AG04450 (cell line): ENCODE measurements around the gene SOBP. TPM values are rescaled to one million over a fixed set of nuclear protein-coding genes. Genes with fewer than 3 reads are reported as not detected.

Experiments
- CTCF ChIA-PET: fragments of 300-600, 350-600 bp; formaldehyde crosslinking; extraction: SDS; loops from one replicate; lab custom pipeline; 2022; ENCODE audit warnings: antibody characterized with exemption, inconsistent platforms; lab: Charles Lee
- POLR2A ChIA-PET: fragments of 350-600 bp; formaldehyde crosslinking; extraction: SDS; loops from one replicate; lab custom pipeline; 2021; ENCODE audit warnings: antibody characterized with exemption, inconsistent platforms; lab: Yijun Ruan, JAX
- DNase-seq: peaks from one replicate; pipeline ENCODE4 v3.0.0-alpha.2; 2011; ENCODE audit warnings: low read depth, low spot score
- H3K27ac ChIP-seq: one replicate; pipeline ENCODE4 v1.5.1; 2012; ENCODE audit warnings: low read depth, low read length, control low read depth
- H3K27me3 ChIP-seq: one replicate; pipeline ENCODE4 v1.6.0; 2012; ENCODE audit warnings: low read length; ENCODE audit not compliant: control insufficient read depth, insufficient read depth
- H3K4me3 ChIP-seq: 2 replicates; pipeline ENCODE4 v1.5.1; 2011; ENCODE audit warnings: mild to moderate bottlenecking, low read depth, low read length, control low read depth
- H3K9me3 ChIP-seq: 2 replicates; pipeline ENCODE4 v1.5.1; 2012; ENCODE audit warnings: low read length; ENCODE audit not compliant: control insufficient read depth, insufficient read depth
- polyA plus RNA-seq: library from polyadenylated mRNA; depleted of rRNA; stranded (reverse); fragments of >200 nt; gene quantifications from 2 replicates; pipeline ENCODE4 v1.2.3, GENCODE V29; 2011
- TF ChIP-seq, protein P1 (sequence below): IDR thresholded peaks from 2 replicates; pipeline ENCODE4 v1.5.1; 2011; ENCODE audit warnings: low read depth, low read length, control low read depth, inconsistent platforms

The SOBP gene
- polyA plus RNA-seq, 1 experiment = 0.76 TPM

DNA sequence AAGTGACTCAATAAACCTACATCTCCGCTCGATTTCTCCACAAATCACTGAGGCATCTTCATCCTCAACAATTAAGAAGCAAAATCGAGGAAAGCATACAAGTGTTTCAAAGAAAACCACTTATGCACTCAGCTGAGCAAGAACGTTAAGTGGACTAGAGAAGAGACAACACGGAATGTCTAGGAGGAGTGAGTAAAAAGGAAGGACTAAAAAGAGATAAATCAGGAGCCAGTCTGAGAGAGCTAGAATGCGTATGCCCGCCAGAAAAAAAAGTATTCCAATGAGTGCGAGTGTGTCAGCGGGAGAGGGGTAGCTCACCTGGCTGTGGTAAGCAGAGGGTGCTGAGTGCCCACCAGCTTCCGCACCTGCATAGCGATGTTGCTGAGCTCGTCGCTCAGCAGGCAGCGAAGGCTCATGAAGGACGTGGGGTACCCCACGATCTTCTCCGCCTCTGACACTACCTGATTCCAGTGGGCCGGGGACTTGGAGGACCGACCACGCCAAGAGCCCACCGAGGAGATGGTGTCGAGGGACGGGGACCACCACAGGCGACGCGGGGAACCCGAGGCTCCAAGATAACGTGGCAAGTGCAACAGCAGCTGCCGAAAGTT is 31.1 kb upstream of the SOBP start:
- POLR2A ChIA-PET = interaction anchor here (0.6 to 1.8 kb wide), 11 partner anchors 9 to 323 kb away, joined by 3 to 10 read pairs (median 4); no protein-coding TSS in a partner anchor
- no peak for DNase-seq
- peaks cover 4% of the 10 kb centered on the region; the same call in 1 of the 2 replicates for H3K9me3 ChIP-seq

DNA sequence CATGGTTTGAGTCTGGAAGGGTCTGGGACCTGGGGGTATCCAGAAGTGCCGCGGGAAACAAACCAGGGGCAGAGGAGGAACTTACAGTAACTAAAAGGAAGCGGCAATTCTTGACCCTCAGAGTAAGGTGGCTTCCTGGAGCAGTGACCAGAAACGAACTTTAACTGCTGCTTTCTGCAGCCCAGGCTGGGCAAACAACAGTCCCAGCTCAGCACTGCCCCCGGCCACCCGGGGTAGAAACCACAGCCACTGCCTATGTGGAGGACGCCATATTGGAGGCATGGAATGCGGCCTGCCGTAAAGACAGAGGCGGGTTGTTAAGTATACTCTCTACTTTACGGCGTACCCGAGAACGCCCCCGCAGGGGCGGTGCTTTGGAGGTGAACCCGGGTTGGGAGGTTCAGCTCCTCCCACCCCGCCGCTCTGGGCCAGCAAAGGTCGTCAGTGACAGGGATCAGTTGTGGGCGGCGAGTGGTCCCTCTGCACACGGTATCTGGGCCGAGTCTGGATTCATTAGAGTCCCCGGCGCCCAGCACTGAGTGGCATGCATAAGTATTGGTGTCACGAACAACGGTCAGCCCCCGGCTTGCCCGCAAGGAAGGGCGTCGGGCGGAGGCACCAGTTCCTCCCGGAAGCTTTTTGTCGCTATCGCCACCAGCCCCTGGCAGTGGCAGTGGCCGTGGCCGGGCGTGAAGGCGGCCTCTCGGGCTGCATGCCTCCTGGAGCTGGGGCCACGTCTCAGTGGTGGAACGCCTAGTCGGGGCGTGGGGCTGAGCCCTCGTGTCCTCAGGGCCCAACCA is 30.4 kb upstream of the SOBP start, which contains the start of gene PDSS2:
Gene PDSS2, minus strand, starts transcription at position 282 of the 800 bp plus-strand sequence. Its CDS starts 279 bp downstream, at position 3.
- peak; percentile 87 for DNase-seq
- ChIA-PET POLR2A (interaction anchor here (0.6 to 1.8 kb wide), 10 partner anchors 9 to 323 kb away, joined by 3 to 10 read pairs (median 4); no protein-coding TSS in a partner anchor), CTCF (interaction anchor here (0.6 to 2.9 kb wide), 15 partner anchors 9 to 389 kb away, joined by 3 to 27 read pairs (median 5); no protein-coding TSS in a partner anchor)
- Histone ChIP-seq H3K9me3 (peaks cover 4% of the 10 kb centered on the region; the same call in 1 of the 2 replicates), H3K27me3 (no peaks in the 10 kb centered on the region), H3K4me3 (peak within 1 kb of the TSS; percentile 93), H3K27ac (peak within 1 kb of the TSS; percentile 80)
- TF ChIP-seq, protein P1, sequence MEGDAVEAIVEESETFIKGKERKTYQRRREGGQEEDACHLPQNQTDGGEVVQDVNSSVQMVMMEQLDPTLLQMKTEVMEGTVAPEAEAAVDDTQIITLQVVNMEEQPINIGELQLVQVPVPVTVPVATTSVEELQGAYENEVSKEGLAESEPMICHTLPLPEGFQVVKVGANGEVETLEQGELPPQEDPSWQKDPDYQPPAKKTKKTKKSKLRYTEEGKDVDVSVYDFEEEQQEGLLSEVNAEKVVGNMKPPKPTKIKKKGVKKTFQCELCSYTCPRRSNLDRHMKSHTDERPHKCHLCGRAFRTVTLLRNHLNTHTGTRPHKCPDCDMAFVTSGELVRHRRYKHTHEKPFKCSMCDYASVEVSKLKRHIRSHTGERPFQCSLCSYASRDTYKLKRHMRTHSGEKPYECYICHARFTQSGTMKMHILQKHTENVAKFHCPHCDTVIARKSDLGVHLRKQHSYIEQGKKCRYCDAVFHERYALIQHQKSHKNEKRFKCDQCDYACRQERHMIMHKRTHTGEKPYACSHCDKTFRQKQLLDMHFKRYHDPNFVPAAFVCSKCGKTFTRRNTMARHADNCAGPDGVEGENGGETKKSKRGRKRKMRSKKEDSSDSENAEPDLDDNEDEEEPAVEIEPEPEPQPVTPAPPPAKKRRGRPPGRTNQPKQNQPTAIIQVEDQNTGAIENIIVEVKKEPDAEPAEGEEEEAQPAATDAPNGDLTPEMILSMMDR = peak; percentile 67

More for the DNA sequence above, 31.1 kb upstream of the SOBP start:
- Histone ChIP-seq H3K27ac (peak overlapping the region; percentile 80), H3K4me3 (peak overlapping the region; percentile 93), H3K27me3 (no peaks in the 10 kb centered on the region)
- TF ChIP-seq, protein P1 = no peak
- CTCF ChIA-PET = interaction anchor here (0.6 to 2.9 kb wide), 14 partner anchors 9 to 443 kb away, joined by 3 to 27 read pairs (median 4); no protein-coding TSS in a partner anchor

DNA sequence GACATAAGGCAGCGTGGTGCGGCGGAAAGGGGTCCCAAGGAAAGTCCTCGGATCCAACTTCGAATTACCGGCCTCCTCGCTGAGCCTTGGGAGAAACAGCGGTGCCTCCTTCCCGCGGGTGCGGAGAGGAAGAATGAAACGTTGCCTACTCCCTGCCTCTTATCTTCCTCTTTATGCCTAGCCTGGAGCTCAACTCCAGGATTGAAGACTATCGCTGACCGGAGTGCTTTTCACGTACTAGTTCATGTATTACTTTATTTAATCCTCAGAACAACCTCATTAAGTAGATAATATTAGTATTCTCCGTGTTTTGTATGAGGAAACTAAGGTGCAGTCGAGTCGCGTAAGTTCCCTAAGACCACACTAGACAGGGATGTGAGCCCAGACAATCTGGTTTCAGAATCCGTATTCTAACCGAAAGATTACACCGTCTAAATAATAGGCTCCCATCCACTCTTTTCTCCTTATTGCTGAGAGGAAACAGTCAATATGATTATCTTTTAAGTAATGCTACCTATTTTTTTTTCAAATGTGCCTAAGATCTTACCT is 29.8 kb upstream of the SOBP start:
- ChIA-PET CTCF (interaction anchor here (0.6 to 2.9 kb wide), 11 partner anchors 8 to 388 kb away, joined by 3 to 27 read pairs (median 5); no protein-coding TSS in a partner anchor), POLR2A (interaction anchor here (0.7 to 1.8 kb wide), 4 partner anchors 13 to 324 kb away, joined by 3 to 10 read pairs (median 4); no protein-coding TSS in a partner anchor)
- DNase-seq = no peak
- peak overlapping the region; percentile 47 for H3K27ac ChIP-seq
- TF ChIP-seq, protein P1 = no peak
- H3K27me3 ChIP-seq = no peaks in the 10 kb centered on the region
- peak overlapping the region; percentile 93 for H3K4me3 ChIP-seq
- peaks cover 4% of the 10 kb centered on the region; the same call in 1 of the 2 replicates for H3K9me3 ChIP-seq

DNA sequence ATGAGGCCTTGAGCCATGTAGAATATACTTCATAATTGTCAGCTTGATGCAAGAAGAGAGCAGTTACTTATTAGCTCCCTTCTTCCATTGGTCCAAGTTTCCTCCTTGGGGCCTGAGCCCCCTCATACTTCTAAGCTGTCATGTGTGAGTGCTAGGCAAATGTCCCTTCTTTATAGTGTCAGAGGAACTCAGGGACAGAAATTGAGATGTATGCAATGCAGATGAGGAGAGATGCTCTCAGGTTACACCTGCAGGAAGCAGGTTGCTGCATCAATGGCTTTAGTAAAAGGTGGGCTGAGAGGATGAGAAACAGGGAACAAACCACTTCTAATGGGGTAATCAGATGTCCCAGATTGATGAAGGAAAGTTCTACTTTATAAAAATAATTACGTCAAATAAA is 23.9 kb upstream of the SOBP start:
- CTCF ChIA-PET = no interaction called here
- POLR2A ChIA-PET = no interaction called here
- H3K4me3 ChIP-seq = no peak overlapping the region
- H3K27ac ChIP-seq = no peak overlapping the region
- peaks cover 4% of the 10 kb centered on the region for H3K27me3 ChIP-seq
- H3K9me3 ChIP-seq = no peaks in the 10 kb centered on the region
- TF ChIP-seq, protein P1 = no peak
- no peak for DNase-seq
